ENCODE measurements around the gene USP49.

Gene USP49

DNA sequence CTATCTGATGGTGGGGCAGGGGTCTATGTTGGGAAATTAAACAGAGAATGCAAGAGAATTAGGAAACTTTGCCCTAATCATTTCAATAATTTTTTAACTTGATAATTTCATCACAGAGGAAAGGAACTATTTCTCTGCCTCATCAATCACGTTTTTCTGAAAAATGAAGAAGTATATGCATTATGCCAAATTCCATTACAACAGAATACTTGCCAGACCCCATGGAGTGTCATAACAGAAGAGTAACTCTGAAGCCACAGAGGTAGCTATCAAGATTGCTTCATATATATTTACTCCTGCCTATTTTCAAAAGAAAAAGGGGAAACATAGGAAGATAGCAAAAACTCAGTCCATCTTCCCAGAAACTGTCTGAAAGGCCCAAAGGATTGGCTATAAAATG is 5.7 kb upstream of the USP49 start:
- no peak overlapping the region for H3K4me3 Mint-ChIP-seq
- no peaks in the 10 kb centered on the region for H3K27me3 Mint-ChIP-seq
- DNase-seq (no peak), ATAC-seq (no peak)
- no peak overlapping the region for H3K27ac Mint-ChIP-seq
- peaks cover 31% of the 10 kb centered on the region for H3K4me1 Mint-ChIP-seq
- no peaks in the 10 kb centered on the region for H3K9me3 Mint-ChIP-seq

DNA sequence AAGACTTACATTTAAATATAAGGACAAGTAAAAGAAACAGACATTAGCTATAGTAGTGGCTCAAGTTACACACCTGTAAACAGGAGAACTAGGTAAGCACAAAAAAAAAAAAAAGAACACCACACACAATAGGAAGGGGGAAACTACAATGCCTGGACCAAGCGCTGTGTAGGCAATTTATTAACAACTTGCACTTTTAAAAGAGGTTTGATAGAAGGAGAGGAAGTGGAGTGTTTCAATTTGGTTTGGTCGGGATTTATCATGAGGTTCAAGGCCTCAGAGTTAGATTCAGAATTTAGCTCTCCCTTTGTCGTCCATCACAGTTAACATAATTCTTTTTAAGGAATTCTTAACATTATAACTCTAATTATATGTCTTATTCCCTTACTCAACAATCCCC is 1.1 kb upstream of the USP49 start:
- no peak for ATAC-seq
- Mint-ChIP-seq H3K9me3 (no peaks in the 10 kb centered on the region), H3K27ac (peak overlapping the region in 1 of 2 donors; percentile 98), H3K4me3 (no peak overlapping the region), H3K27me3 (no peaks in the 10 kb centered on the region), H3K4me1 (peaks cover 15% of the 10 kb centered on the region)
- no peak for DNase-seq

DNA sequence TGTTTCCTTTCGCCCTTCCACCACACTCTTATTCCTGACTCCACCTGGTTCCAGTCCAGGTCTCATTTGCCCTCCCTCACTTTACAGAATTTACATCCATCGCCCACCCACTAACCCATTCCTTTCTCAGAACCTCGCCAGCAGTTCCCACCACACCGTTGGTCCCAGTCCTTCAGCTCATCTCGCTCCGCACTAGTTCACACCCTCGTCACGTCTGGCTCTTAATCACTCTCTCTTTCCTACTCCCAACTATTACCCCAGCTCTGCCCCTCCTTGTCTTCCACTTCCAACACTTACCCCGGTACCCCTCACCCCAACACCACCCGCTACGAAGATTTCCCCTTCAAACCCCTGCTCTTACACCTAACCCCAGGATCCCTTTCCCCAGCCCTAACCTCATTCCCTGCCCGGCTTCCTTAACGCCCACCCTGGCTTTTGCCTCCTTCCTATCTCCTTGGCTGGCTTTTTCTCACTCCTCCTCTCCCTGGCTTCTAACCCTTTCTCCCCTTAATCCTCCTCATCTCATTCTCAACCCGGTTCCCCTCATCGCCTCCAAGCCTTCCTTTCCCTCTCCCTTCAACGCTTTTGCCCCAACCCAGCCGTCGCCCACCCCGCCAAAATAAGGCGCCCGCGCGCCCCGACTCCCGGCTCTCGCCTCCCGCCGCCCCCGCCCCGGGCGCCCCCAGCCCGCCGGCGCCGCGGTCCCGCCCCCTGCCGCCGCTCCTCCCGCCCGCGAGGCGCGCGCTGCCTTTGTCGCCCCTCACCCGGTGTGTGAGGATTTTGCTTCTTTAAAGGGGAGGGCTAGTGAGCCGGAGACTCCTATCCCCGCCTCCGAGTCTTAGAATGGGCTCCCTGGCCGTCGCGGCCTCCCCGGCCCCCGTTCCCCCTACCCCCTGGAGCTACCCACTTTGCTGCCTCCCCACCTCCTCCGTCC is 542 bp downstream of the USP49 start:
- DNase-seq = peak in 1 of 2 donors; percentile 2
- no peaks in the 10 kb centered on the region for H3K27me3 Mint-ChIP-seq
- H3K27ac Mint-ChIP-seq = peak overlapping the region in 1 of 2 donors; percentile 98
- H3K4me3 Mint-ChIP-seq = no peak overlapping the region
- H3K9me3 Mint-ChIP-seq = no peaks in the 10 kb centered on the region
- peaks cover 15% of the 10 kb centered on the region for H3K4me1 Mint-ChIP-seq
- ATAC-seq = peak; percentile 44

DNA sequence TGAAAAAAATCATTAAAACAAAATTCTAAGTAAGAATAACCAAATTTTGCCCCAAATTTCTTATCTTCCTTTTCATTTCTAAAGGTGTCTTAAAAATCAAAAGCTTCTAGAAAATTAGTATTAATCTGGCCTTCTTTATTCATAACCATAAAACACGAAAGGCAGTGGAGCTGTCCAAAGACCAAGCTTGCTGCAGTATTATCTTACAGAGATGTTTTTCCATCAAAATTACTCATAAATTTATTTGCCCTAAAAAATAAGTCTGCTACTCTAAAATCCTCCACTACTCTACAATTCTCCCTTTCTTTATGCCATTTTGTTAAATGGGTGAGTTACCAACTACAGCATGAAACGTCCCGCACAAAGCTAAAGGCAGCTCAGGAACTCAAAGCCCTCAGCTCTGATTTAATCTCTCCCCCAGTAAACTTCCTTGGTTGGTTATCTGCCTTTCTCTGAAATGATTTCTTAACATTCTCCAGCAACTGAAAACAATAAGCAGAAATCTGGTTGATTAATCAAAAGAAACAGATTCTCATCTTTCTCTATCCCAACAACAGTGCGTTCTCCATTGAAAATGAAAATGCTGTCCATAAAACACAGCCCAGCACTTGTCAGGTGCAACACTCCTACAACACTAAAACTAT is 2.1 kb downstream of the USP49 start:
- no peaks in the 10 kb centered on the region for H3K9me3 Mint-ChIP-seq
- ATAC-seq = no peak
- no peak overlapping the region for H3K4me3 Mint-ChIP-seq
- no peak overlapping the region for H3K27ac Mint-ChIP-seq
- peaks cover 15% of the 10 kb centered on the region for H3K4me1 Mint-ChIP-seq
- no peaks in the 10 kb centered on the region for H3K27me3 Mint-ChIP-seq
- no peak for DNase-seq

DNA sequence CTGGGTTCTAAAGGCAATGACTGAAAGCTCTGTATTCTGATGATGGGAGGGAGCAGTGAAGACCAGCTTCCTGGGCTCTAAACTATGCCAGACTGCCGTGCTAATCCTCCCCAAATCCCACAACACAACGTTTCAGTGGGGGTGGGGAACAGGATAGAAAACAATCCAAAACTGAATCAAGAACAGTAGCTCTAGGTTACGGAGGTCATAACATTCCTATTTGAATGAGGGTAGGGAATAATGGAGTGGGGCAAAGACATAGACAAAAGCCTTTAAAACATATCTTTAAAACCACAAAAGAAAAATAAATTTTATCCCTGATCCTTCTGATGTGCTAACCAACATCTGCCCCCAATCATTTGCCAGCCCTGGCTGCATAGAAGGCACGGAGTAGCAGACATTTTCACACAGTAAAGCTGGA is 7.8 kb downstream of the USP49 start:
- Mint-ChIP-seq H3K9me3 (no peaks in the 10 kb centered on the region), H3K27ac (no peak overlapping the region), H3K27me3 (no peaks in the 10 kb centered on the region), H3K4me1 (no peaks in the 10 kb centered on the region), H3K4me3 (no peak overlapping the region)
- DNase-seq (no peak), ATAC-seq (no peak)

DNA sequence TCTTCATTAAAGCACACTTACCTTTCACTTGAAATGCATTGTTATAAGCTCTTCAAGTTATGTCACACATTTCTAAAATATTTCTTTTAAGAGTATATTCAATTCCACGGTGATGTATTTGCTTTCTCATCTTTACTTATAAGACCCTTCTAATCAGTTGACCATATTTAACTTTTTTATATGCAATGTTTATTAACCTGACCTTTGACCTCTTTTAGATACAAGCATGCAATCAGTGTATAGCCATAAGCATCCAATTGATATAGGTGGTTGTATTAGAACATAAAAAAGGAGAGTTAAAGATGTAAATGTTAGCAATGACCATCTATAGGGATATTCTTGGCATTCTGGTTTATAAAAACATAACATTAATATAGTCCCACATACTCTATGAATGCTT is 9.2 kb downstream of the USP49 start:
- DNase-seq = no peak
- H3K4me1 Mint-ChIP-seq = no peaks in the 10 kb centered on the region
- no peak for ATAC-seq
- no peaks in the 10 kb centered on the region for H3K9me3 Mint-ChIP-seq
- H3K27me3 Mint-ChIP-seq = no peaks in the 10 kb centered on the region
- no peak overlapping the region for H3K27ac Mint-ChIP-seq
- no peak overlapping the region for H3K4me3 Mint-ChIP-seq

DNA sequence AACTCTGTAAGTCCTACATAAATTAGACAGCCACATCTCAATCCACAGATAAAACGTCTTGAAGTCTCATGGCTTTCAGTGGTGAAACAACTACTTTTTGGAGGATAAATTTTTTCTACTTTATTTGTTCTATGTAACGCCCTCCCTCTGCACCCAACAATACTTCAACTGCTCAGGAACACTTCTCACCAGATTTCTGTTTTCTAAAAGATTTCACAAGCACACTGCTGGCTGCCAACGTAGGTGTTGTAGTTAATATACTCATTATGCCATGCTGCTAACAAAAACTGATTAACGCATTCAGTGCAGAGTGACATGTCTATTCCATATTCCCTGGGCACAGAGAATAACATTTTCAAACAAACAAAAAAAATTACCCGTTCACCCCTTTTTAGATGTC is 10.2 kb downstream of the USP49 start:
- Mint-ChIP-seq H3K9me3 (no peaks in the 10 kb centered on the region), H3K27ac (no peak overlapping the region), H3K4me3 (no peak overlapping the region), H3K4me1 (no peaks in the 10 kb centered on the region), H3K27me3 (no peaks in the 10 kb centered on the region)
- DNase-seq = no peak
- ATAC-seq = no peak

DNA sequence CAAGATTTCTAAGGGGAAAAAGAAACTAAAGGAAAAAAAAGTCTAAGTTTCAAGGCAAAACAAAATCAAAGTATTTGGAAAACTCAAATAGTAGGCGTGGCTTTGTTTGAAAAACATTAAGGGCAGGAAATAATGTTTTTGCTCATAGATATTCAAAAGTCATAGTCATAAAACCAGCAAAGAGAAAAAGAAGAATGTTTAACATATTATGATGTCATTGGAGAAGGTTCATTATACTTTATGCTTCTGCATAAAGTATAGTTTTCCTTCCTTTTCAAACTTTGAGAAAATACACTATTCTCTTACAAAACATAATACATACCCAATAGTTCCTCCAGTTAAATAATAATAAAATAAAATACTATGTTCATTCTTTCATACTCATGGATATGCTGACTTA is 13.7 kb downstream of the USP49 start:
- DNase-seq (no peak), ATAC-seq (no peak)
- no peaks in the 10 kb centered on the region for H3K4me1 Mint-ChIP-seq
- no peaks in the 10 kb centered on the region for H3K27me3 Mint-ChIP-seq
- H3K9me3 Mint-ChIP-seq = no peaks in the 10 kb centered on the region
- no peak overlapping the region for H3K4me3 Mint-ChIP-seq
- H3K27ac Mint-ChIP-seq = no peak overlapping the region

DNA sequence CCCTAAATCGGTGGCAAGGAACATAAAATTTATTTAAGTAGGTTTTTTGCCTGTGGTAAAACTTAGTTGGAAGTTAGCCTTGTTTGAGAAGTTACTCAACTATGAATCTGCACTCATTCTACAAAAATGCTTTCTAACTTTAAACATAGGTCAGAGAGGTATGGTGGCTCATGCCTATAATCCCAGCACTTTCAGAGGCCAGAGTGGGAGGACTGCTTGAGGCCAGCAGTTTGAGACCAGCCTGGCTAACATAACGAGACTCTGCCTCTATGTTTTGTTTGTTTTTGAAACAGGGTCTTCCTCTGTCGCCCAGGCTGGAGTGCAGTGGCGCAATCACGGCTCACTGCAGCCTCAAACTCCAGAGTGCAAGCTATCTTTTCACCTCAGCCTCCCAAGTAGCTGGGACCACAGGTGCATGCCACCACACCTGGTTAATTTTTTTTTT is 16.2 kb downstream of the USP49 start:
- no peak for DNase-seq
- no peak overlapping the region for H3K27ac Mint-ChIP-seq
- no peaks in the 10 kb centered on the region for H3K4me1 Mint-ChIP-seq

DNA sequence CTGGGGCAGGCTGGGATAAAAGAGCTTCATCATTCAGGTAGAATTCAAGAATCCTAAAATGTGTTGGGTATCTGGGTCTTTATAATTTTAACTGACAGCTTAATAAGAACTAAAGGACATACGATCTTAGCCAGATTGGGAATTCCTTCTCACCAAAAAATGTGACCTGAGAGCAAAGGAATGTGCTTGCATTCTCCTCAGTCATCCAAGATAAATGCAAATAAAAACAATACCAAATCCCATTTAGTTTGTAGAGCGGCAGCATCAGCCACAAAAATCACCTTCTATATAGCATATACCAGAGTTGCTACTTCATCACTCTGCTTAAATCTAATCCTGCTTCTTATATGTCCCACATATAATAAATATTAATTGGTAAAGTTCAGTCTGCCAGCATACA is 16.9 kb downstream of the USP49 start:
- ATAC-seq (no peak), DNase-seq (no peak)
- Mint-ChIP-seq H3K4me1 (no peaks in the 10 kb centered on the region), H3K27ac (no peak overlapping the region), H3K9me3 (no peaks in the 10 kb centered on the region), H3K4me3 (no peak overlapping the region), H3K27me3 (no peaks in the 10 kb centered on the region)

More for the DNA sequence above, 16.2 kb downstream of the USP49 start:
- Mint-ChIP-seq H3K9me3 (no peaks in the 10 kb centered on the region), H3K27me3 (no peaks in the 10 kb centered on the region), H3K4me3 (no peak overlapping the region)
- ATAC-seq = no peak

DNA sequence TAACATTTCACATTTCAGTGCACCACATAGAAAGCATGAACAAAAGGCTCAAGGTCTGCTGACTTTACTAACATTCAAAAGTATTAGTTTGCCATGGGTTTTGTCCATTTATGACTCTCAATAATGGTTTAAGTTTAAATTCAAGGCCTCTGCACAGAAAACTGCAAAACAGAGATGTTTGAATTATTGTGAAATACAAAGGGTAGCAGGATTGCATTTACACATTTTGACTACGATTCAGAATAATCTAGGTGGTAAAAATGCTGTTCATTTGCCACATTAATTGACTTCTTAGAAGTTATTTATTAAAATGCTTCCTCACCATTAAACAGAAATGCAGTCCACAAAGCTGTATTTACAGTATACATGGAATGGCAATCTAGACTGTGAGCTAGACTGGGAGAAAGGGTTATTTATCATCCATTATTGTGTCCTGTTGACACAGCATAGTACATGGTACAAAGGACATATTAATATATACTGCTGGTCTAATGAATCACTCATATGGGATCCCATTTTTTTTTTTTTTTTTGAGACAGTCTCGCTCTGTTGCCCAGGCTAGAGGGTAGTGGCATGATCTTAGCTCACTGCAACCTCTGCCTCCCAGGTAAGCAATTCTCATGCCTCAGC is 18.0 kb downstream of the USP49 start:
- ATAC-seq (no peak), DNase-seq (no peak)
- Mint-ChIP-seq H3K4me1 (no peaks in the 10 kb centered on the region), H3K27ac (no peak overlapping the region), H3K4me3 (no peak overlapping the region), H3K27me3 (no peaks in the 10 kb centered on the region), H3K9me3 (no peaks in the 10 kb centered on the region)

DNA sequence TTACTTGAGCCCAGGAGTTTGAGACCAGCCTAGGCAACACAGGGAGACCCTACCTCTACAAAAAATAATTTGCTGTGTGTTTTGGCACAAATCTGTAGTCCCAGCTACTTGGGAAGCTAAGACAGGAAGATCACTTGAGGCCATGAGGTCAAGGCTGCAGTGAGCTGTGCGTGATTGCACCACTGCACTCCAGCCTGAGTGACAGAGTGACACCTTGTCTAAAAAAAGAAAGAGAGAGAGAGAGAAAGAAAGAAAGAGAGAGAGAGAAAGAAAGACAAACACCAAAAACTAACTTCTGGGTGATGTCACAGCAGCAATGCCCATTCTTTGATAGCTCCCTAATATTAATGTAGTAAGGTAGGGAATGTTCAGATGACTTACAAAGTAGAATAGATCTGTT is 20.4 kb downstream of the USP49 start:
- Mint-ChIP-seq H3K4me1 (no peaks in the 10 kb centered on the region), H3K27me3 (no peaks in the 10 kb centered on the region), H3K9me3 (no peaks in the 10 kb centered on the region), H3K27ac (no peak overlapping the region), H3K4me3 (no peak overlapping the region)
- ATAC-seq (no peak), DNase-seq (no peak)

DNA sequence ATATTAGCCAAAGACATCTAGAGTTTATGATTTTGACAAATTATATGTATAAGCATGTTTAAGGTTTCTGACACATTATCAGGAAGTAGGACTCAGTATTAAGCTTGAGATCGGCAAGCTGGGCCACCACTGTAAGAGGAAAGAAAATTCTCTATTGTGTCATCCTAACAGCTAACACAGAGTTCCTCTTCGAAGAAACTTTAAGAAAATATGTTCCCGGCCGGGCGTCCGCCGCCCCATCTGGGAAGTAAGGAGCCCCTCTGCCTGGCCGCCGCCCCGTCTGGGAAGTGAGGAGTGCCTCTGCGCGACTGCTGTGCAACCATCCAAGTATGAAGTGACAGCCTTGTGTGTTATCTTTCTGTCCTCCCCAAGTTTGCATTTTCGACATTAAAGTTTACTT is 23.0 kb downstream of the USP49 start:
- Mint-ChIP-seq H3K4me3 (no peak overlapping the region), H3K27me3 (no peaks in the 10 kb centered on the region), H3K27ac (no peak overlapping the region), H3K9me3 (no peaks in the 10 kb centered on the region), H3K4me1 (no peaks in the 10 kb centered on the region)
- ATAC-seq (no peak), DNase-seq (no peak)

DNA sequence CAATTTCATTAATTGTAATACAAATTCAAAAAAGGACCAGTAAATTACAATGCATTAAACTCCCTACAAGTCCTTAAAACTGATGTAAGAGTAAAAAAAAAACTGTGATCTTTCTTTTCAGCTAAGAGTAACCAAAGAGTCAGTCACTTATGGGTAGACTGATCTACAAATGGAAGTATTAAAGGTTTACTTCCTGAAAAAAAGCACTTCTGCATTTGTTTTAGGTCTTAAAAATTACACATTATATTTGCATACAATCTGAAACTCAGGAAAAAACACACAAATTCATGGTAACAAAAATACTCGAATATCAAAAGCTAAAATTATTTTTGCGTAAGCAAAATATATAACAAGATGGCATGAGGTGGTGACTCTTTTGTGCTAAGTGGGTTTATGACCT is 23.5 kb downstream of the USP49 start:
- no peak for ATAC-seq
- no peak for DNase-seq
- Mint-ChIP-seq H3K27ac (no peak overlapping the region), H3K4me1 (no peaks in the 10 kb centered on the region), H3K4me3 (no peak overlapping the region), H3K9me3 (no peaks in the 10 kb centered on the region), H3K27me3 (no peaks in the 10 kb centered on the region)

DNA sequence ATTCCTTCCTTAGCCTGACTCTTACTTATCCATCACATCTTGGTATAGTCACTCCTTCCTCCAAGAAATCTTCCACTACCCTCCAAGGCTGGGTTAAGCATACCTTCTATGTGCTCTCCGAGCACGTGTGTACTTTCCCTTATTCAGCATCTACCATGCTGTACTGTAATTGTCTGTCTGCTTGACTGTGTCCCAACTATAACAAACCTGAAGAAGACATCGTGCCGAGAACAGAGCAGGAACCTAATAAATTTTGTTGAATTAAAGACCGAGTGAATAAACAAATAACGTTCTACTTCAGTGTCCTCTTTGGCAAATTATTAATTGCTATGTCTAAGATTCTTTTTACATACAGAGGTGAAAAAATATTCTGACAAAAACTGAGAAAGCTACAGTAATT is 35.8 kb downstream of the USP49 start:
- Mint-ChIP-seq H3K9me3 (no peaks in the 10 kb centered on the region), H3K27ac (no peak overlapping the region), H3K4me1 (no peaks in the 10 kb centered on the region), H3K4me3 (no peak overlapping the region), H3K27me3 (no peaks in the 10 kb centered on the region)
- DNase-seq (no peak), ATAC-seq (no peak)

DNA sequence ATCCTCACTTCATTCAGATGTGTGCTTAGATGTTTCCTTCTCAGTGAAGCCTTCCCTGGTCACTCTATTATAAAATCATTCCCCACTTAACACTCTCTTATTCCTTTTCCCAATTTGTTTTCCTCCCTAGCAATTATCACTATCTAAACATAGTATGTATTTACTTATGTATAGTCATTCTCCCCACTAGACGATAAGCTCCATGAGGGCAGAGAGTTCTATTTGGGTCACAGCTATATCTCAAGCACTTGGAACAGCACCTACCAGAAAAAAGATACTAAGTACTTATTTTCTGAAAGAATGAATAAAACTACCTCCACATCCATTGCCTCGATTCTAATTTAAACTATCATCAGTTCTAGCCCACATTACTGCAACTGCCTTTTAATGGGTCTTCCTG is 36.5 kb downstream of the USP49 start:
- no peak for DNase-seq
- Mint-ChIP-seq H3K4me1 (no peaks in the 10 kb centered on the region), H3K27me3 (no peaks in the 10 kb centered on the region), H3K9me3 (no peaks in the 10 kb centered on the region), H3K4me3 (no peak overlapping the region), H3K27ac (no peak overlapping the region)
- ATAC-seq = no peak
